Adrenal gland (tissue), 12 donors: ENCODE measurements around the gene TPX2. TPM values are rescaled to one million over a fixed set of nuclear protein-coding genes. Genes with fewer than 3 reads are reported as not detected.

Experiments used
- DNase-seq, 7 donors: peaks; one replicate each; pipeline ENCODE4 v3.0.0-alpha.2; 2019 to 2020
- H3K27ac ChIP-seq, 5 donors: fragments of 200-600 bp; sonication (generic) in 4 of 5; 1 replicate in 3 of 5; 2 replicates in 2 of 5; pipeline versions ENCODE4 v1.5.1 to v1.8.0; 2016 to 2020; ENCODE audit warnings: mild to moderate bottlenecking in 1 of 5
- H3K27me3 ChIP-seq: fragments of 200-600 bp; 2 replicates; pipeline ENCODE4 v1.8.0; 2021
- H3K36me3 ChIP-seq, 2 donors: fragments of 200-600 bp; replicated peaks in 1 of 2; 1 replicate in 1 of 2; 2 replicates in 1 of 2; pipeline versions ENCODE4 v1.5.1 to v1.8.0; 2018 to 2022
- H3K4me1 ChIP-seq, 2 donors: fragments of 200-600 bp; replicated peaks in 1 of 2; 1 replicate in 1 of 2; 2 replicates in 1 of 2; pipeline versions ENCODE4 v1.5.1 to v1.8.0; 2018 to 2021
- H3K4me3 ChIP-seq, 4 donors: fragments of 200-600 bp; sonication (generic) in 3 of 4; one replicate each; pipeline ENCODE4 v1.5.1; 2016 to 2018
- H3K9me3 ChIP-seq, 3 donors: fragments of 200-600 bp; sonication (generic) in 1 of 3; replicated peaks in 1 of 3; 1 replicate in 2 of 3; 2 replicates in 1 of 3; pipeline versions ENCODE4 v1.5.1 to v1.8.0; 2016 to 2021
- POLR2A ChIP-seq, 2 donors: fragments of 450-650 bp; IDR thresholded peaks; one replicate each; pipeline ENCODE4 v1.6.1; 2017; ENCODE audit warnings: antibody characterized with exemption in 2 of 2, mild to moderate bottlenecking in 2 of 2, moderate library complexity in 1 of 2
- WGBS, 4 donors: extraction: QIAGEN DNeasy Blood & Tissue Kit in 2 of 4; methylation state at CpG; one replicate each; pipeline versions ENCODE4 v1.1.5 to v1.1.7; 2013 to 2017; 5-methylcytosine and 5-hydroxymethylcytosine counted together
- intact Hi-C, 2 donors: fragments of 100-400 bp; cut with DNase I; formaldehyde crosslinking; loops; one replicate each; pipeline versions ENCODE4 v1.14.1 to v1.15.0; 2022 to 2023
- polyA plus RNA-seq, 3 donors: library from polyadenylated mRNA; stranded (reverse); fragments of 200-250 nt in 2 of 3; fragments of 350-450 nt in 1 of 3; fragmentation: Illumina TruSeq in 1 of 3; extraction: RNeasy Lipid Tissue Mini Kit (QIAGEN cat#74804) in 1 of 3; gene quantifications; one replicate each; pipeline ENCODE4 v1.2.3, GENCODE V29; 2013 to 2014
- total RNA-seq, 9 donors: library from RNA; depleted of rRNA in 4 of 9; stranded (reverse); fragments of >200 nt in 4 of 9; fragments of 120-200 nt in 1 of 9; fragmentation: NEBNext Ultra II Directional in 1 of 9; extraction: Animal tissue kit (Norgen Biotek cat#: 25700) in 1 of 9; gene quantifications; one replicate each; pipeline versions ENCODE4 v1.1.0 to v1.2.4, GENCODE V29; 2013 to 2023
- TF ChIP-seq, protein P1 (sequence below), 6 experiments: fragments of 450-650 bp in 4 of 6; fragments of 200-600 bp in 2 of 6; sonication (generic) in 1 of 6; IDR thresholded peaks; 1 replicate in 5 of 6; 2 replicates in 1 of 6; pipeline versions ENCODE4 v1.5.1 to v1.8.0; 2016 to 2021; ENCODE audit warnings: antibody characterized with exemption in 6 of 6, mild to moderate bottlenecking in 2 of 6, moderate library complexity in 1 of 6
- donor health status: healthy with polysubstance abuse.
- donor health status: Bipolar disorder and iron deficiency.
- donor health status: DM: yes; HTN: yes; CAD: no.
- donor health status: DM: no; HTN: no; CAD: no.
- donor health status: DM: no; HTN: no; CAD: no.
- donor health status: DM: yes; HTN: yes; CAD: no.

The TPX2 gene
- total and polyA plus RNA-seq, 12 donors: 0.40 to 22.6 (median 2.5) TPM

DNA sequence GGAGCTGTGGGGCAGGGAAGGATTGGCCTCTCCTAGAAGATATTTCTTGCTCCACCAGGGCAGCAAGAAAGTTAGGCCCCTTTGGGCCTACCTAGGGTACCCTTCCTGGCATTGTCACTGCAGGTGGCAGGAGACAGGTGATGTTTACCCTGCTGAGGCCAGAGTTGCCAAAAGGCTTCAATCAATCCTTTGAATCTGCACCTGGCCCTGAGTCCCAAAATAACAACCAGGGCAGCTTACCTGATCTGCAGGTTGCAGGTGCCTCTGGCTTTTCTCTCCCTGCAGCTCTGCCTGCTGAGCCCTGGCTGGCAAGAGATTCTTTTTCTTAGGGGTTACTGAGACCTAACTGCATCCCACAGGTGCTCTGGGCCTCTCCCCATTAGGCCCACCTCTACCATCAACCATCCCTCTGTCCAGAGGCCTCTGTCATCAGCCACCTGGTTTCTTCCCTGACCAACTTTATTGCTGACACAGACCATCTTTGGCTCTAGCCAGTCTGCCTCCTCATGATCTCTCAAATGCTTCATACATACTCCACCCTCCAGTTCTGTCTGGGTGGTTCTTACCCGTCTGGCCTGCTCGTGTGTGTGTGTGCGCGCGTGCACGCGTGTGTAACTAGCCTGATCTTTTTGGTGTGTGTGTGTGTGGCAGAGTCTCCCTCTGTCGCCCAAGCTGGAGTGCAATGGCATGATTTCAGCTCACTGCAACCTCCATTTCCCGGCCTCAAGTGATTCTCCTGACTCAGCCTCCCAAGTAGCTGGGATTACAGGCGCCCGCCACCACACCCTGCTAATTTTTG is 30.2 kb upstream of the TPX2 start:
- TF ChIP-seq, protein P1, sequence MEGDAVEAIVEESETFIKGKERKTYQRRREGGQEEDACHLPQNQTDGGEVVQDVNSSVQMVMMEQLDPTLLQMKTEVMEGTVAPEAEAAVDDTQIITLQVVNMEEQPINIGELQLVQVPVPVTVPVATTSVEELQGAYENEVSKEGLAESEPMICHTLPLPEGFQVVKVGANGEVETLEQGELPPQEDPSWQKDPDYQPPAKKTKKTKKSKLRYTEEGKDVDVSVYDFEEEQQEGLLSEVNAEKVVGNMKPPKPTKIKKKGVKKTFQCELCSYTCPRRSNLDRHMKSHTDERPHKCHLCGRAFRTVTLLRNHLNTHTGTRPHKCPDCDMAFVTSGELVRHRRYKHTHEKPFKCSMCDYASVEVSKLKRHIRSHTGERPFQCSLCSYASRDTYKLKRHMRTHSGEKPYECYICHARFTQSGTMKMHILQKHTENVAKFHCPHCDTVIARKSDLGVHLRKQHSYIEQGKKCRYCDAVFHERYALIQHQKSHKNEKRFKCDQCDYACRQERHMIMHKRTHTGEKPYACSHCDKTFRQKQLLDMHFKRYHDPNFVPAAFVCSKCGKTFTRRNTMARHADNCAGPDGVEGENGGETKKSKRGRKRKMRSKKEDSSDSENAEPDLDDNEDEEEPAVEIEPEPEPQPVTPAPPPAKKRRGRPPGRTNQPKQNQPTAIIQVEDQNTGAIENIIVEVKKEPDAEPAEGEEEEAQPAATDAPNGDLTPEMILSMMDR (IDR thresholded peaks at IDR 0.05): no peak
- no peak for TF ChIP-seq POLR2A (IDR thresholded peaks at IDR 0.05)
- intact Hi-C loops: no loop called here
- no peak overlapping the region for H3K4me3 ChIP-seq
- H3K36me3 ChIP-seq: peaks cover 0 to 22% of the 10 kb centered on the region in 2 donors
- peaks cover 64% of the 10 kb centered on the region in 2 donors for H3K4me1 ChIP-seq
- no peaks in the 10 kb centered on the region for H3K9me3 ChIP-seq
- H3K27me3 ChIP-seq: no peaks in the 10 kb centered on the region
- WGBS, 4 donors: 93 to 98% (median 96%) methylated on average over 11 of the region's 11 CpGs
- H3K27ac ChIP-seq: peak overlapping the region in 3 of 5 donors; percentile 58 to 75 (median 68)
- no peak for DNase-seq

DNA sequence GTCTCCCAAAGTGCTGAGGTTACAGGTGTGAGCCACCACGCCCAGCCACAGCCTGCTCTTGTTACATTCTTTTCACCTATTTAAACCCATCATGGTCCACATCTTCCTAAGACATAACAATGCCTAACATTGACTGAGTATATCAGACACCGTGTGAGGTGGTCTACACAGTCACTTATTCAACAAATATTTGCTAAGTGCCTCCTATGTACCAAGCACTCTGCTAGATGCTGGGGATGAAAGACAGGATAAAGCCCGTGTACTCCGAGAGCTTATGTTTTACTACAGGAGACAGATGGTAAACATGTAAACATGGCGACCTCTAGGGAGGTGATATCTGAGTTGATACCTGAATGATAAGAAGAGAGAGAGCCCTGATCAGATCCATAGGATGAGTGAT is 29.2 kb upstream of the TPX2 start:
- peak overlapping the region in 2 of 5 donors; percentile 89 to 95 for H3K27ac ChIP-seq
- 91 to 93% (median 92%) methylated on average over 5 of the region's 5 CpGs for WGBS, 4 donors
- no peak overlapping the region for H3K4me3 ChIP-seq
- no peak for DNase-seq
- intact Hi-C loops: no loop called here
- H3K4me1 ChIP-seq: peaks cover 67 to 71% of the 10 kb centered on the region in 2 donors
- H3K27me3 ChIP-seq: no peaks in the 10 kb centered on the region
- H3K36me3 ChIP-seq: peaks cover 0 to 29% of the 10 kb centered on the region in 2 donors
- no peaks in the 10 kb centered on the region for H3K9me3 ChIP-seq
- TF ChIP-seq POLR2A (IDR thresholded peaks at IDR 0.05): no peak
- TF ChIP-seq, protein P1 (IDR thresholded peaks at IDR 0.05): no peak

DNA sequence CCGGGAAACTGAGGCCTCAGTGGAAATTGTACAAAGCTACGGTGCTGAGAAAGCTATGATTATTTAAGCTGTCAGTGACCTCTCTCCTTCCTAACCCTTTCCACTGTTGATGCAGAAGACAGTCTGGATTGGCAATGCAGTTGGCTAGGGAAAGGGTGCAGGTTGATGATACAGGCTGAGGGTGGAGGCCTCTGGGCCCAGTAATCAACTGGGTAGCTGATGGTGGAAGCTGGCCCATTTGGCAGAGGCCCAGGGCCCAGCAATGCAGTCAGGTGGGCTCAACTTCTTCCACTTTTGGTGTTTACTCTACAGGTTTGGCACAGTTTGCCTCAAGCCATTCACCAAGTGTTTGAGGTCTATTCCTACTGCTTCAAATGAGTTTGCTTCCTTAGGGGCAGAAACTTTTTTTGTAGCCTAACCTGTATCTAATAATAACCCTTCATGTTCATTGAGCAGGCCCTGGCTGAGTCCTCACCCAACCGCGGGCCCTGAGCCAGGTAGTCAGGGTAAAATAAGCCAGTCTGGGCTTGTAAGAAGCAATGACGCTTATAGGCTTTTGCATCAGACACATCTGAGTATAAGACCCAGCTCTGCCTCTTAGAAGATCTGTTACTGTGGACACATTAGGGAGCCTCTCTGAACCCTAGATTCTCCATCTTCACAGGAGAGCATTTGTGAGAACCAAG is 28.5 kb upstream of the TPX2 start:
- H3K9me3 ChIP-seq: no peaks in the 10 kb centered on the region
- intact Hi-C loops: no loop called here
- peaks cover 0 to 29% of the 10 kb centered on the region in 2 donors for H3K36me3 ChIP-seq
- no peak overlapping the region for H3K4me3 ChIP-seq
- H3K27ac ChIP-seq: peak overlapping the region in 3 of 5 donors; percentile 89 to 95 (median 91)
- DNase-seq: no peak
- 82 to 93% (median 85%) methylated on average over 4 to 5 of the region's 5 CpGs for WGBS, 4 donors
- TF ChIP-seq POLR2A (IDR thresholded peaks at IDR 0.05): no peak
- TF ChIP-seq, protein P1 (IDR thresholded peaks at IDR 0.05): no peak
- peaks cover 67 to 76% of the 10 kb centered on the region in 2 donors for H3K4me1 ChIP-seq
- no peaks in the 10 kb centered on the region for H3K27me3 ChIP-seq
